ENCODE measurements around the gene SLC5A1.

SLC5A1 gene

GRCh38 chr22:32063701-32064100 lies 20.6 kb downstream of the SLC5A1 start:
- H3K27ac Mint-ChIP-seq = no peak overlapping the region
- H3K9me3 Mint-ChIP-seq = no peaks in the 10 kb centered on the region
- H3K36me3 Mint-ChIP-seq (ENCODE audit: low read depth) = no peaks in the 10 kb centered on the region
- H3K4me1 Mint-ChIP-seq (ENCODE audit: low read depth) = no peaks in the 10 kb centered on the region
- no peak overlapping the region for H3K4me3 Mint-ChIP-seq
- H3K27me3 Mint-ChIP-seq (ENCODE audit: low read depth) = peaks cover 31% of the 10 kb centered on the region
- DNase-seq (ENCODE audit: low spot score) = no peak

GRCh38 chr22:32066820-32067219 lies 23.8 kb downstream of the SLC5A1 start:
- no peaks in the 10 kb centered on the region for H3K9me3 Mint-ChIP-seq
- H3K36me3 Mint-ChIP-seq (ENCODE audit: low read depth) = no peaks in the 10 kb centered on the region
- H3K4me3 Mint-ChIP-seq = no peak overlapping the region
- H3K27ac Mint-ChIP-seq = no peak overlapping the region
- no peaks in the 10 kb centered on the region for H3K4me1 Mint-ChIP-seq (ENCODE audit: low read depth)
- DNase-seq (ENCODE audit: low spot score) = no peak
- peaks cover 31% of the 10 kb centered on the region for H3K27me3 Mint-ChIP-seq (ENCODE audit: low read depth)

- Mint-ChIP-seq H3K36me3 (ENCODE audit: low read depth) (no peaks in the 10 kb centered on the region), H3K27me3 (ENCODE audit: low read depth) (peaks cover 34% of the 10 kb centered on the region), H3K9me3 (no peaks in the 10 kb centered on the region), H3K4me3 (no peak overlapping the region), H3K4me1 (ENCODE audit: low read depth) (no peaks in the 10 kb centered on the region), H3K27ac (no peak overlapping the region)
- no peak for DNase-seq (ENCODE audit: low spot score)
Observed at GRCh38 chr22:32067613-32068012, 24.6 kb downstream of the SLC5A1 start.

GRCh38 chr22:32069579-32070372 lies 26.7 kb downstream of the SLC5A1 start:
- Mint-ChIP-seq H3K4me3 (no peak overlapping the region), H3K36me3 (ENCODE audit: low read depth) (no peaks in the 10 kb centered on the region), H3K9me3 (no peaks in the 10 kb centered on the region), H3K27me3 (ENCODE audit: low read depth) (peaks cover 35% of the 10 kb centered on the region), H3K27ac (no peak overlapping the region), H3K4me1 (ENCODE audit: low read depth) (no peaks in the 10 kb centered on the region)
- DNase-seq (ENCODE audit: low spot score) = no peak

- H3K27me3 Mint-ChIP-seq (ENCODE audit: low read depth) = peaks cover 47% of the 10 kb centered on the region
- H3K4me1 Mint-ChIP-seq (ENCODE audit: low read depth) = no peaks in the 10 kb centered on the region
- no peak for DNase-seq (ENCODE audit: low spot score)
- no peaks in the 10 kb centered on the region for H3K36me3 Mint-ChIP-seq (ENCODE audit: low read depth)
- no peak overlapping the region for H3K4me3 Mint-ChIP-seq
- H3K27ac Mint-ChIP-seq = no peak overlapping the region
- no peaks in the 10 kb centered on the region for H3K9me3 Mint-ChIP-seq
Observed at GRCh38 chr22:32073262-32073661, 30.2 kb downstream of the SLC5A1 start.

GRCh38 chr22:32073823-32074380 lies 30.8 kb downstream of the SLC5A1 start:
- Mint-ChIP-seq H3K9me3 (no peaks in the 10 kb centered on the region), H3K27me3 (ENCODE audit: low read depth) (peaks cover 47% of the 10 kb centered on the region), H3K36me3 (ENCODE audit: low read depth) (no peaks in the 10 kb centered on the region), H3K4me3 (no peak overlapping the region), H3K4me1 (ENCODE audit: low read depth) (no peaks in the 10 kb centered on the region), H3K27ac (no peak overlapping the region)
- DNase-seq (ENCODE audit: low spot score) = no peak

- Mint-ChIP-seq H3K4me1 (ENCODE audit: low read depth) (no peaks in the 10 kb centered on the region), H3K27me3 (ENCODE audit: low read depth) (peaks cover 37% of the 10 kb centered on the region), H3K36me3 (ENCODE audit: low read depth) (no peaks in the 10 kb centered on the region), H3K4me3 (no peak overlapping the region), H3K27ac (no peak overlapping the region), H3K9me3 (no peaks in the 10 kb centered on the region)
- no peak for DNase-seq (ENCODE audit: low spot score)
Observed at GRCh38 chr22:32075997-32076760, 33.1 kb downstream of the SLC5A1 start.

GRCh38 chr22:32076761-32077084 lies 33.7 kb downstream of the SLC5A1 start:
- Mint-ChIP-seq H3K27me3 (ENCODE audit: low read depth) (peaks cover 35% of the 10 kb centered on the region), H3K27ac (no peak overlapping the region), H3K4me3 (no peak overlapping the region), H3K9me3 (no peaks in the 10 kb centered on the region), H3K4me1 (ENCODE audit: low read depth) (no peaks in the 10 kb centered on the region), H3K36me3 (ENCODE audit: low read depth) (no peaks in the 10 kb centered on the region)
- no peak for DNase-seq (ENCODE audit: low spot score)

GRCh38 chr22:32077151-32077550 lies 34.1 kb downstream of the SLC5A1 start:
- peaks cover 31% of the 10 kb centered on the region for H3K27me3 Mint-ChIP-seq (ENCODE audit: low read depth)
- H3K4me3 Mint-ChIP-seq = no peak overlapping the region
- no peak overlapping the region for H3K27ac Mint-ChIP-seq
- DNase-seq (ENCODE audit: low spot score) = no peak
- no peaks in the 10 kb centered on the region for H3K36me3 Mint-ChIP-seq (ENCODE audit: low read depth)
- H3K9me3 Mint-ChIP-seq = no peaks in the 10 kb centered on the region
- no peaks in the 10 kb centered on the region for H3K4me1 Mint-ChIP-seq (ENCODE audit: low read depth)

GRCh38 chr22:32079130-32080089 lies 36.3 kb downstream of the SLC5A1 start:
- no peak for DNase-seq (ENCODE audit: low spot score)
- Mint-ChIP-seq H3K27me3 (ENCODE audit: low read depth) (peaks cover 22% of the 10 kb centered on the region), H3K4me1 (ENCODE audit: low read depth) (no peaks in the 10 kb centered on the region), H3K9me3 (no peaks in the 10 kb centered on the region), H3K27ac (no peak overlapping the region), H3K4me3 (no peak overlapping the region), H3K36me3 (ENCODE audit: low read depth) (no peaks in the 10 kb centered on the region)

GRCh38 chr22:32080904-32081303 lies 37.8 kb downstream of the SLC5A1 start:
- DNase-seq (ENCODE audit: low spot score) = no peak
- no peaks in the 10 kb centered on the region for H3K36me3 Mint-ChIP-seq (ENCODE audit: low read depth)
- no peaks in the 10 kb centered on the region for H3K9me3 Mint-ChIP-seq
- H3K4me1 Mint-ChIP-seq (ENCODE audit: low read depth) = no peaks in the 10 kb centered on the region
- peaks cover 13% of the 10 kb centered on the region for H3K27me3 Mint-ChIP-seq (ENCODE audit: low read depth)
- H3K27ac Mint-ChIP-seq = no peak overlapping the region
- H3K4me3 Mint-ChIP-seq = no peak overlapping the region

GRCh38 chr22:32082331-32082730 lies 39.3 kb downstream of the SLC5A1 start:
- Mint-ChIP-seq H3K27ac (no peak overlapping the region), H3K4me3 (no peak overlapping the region), H3K4me1 (ENCODE audit: low read depth) (no peaks in the 10 kb centered on the region), H3K9me3 (no peaks in the 10 kb centered on the region), H3K36me3 (ENCODE audit: low read depth) (no peaks in the 10 kb centered on the region), H3K27me3 (ENCODE audit: low read depth) (peaks cover 5% of the 10 kb centered on the region)
- DNase-seq (ENCODE audit: low spot score) = no peak

- no peak for DNase-seq (ENCODE audit: low spot score)
- Mint-ChIP-seq H3K9me3 (no peaks in the 10 kb centered on the region), H3K27ac (no peak overlapping the region), H3K36me3 (ENCODE audit: low read depth) (no peaks in the 10 kb centered on the region), H3K27me3 (ENCODE audit: low read depth) (peaks cover 8% of the 10 kb centered on the region), H3K4me3 (no peak overlapping the region), H3K4me1 (ENCODE audit: low read depth) (no peaks in the 10 kb centered on the region)
Observed at GRCh38 chr22:32083000-32083399, 39.9 kb downstream of the SLC5A1 start.

Data from T-helper 2 cell treated with Interferon-gamma antibody and Interleukin-4, amounts not matched to agents 5 μg/mL and 100 μg/mL, for 36 hours (primary cell).